Activated T-helper 9 cell treated with anti-CD3 and anti-CD28 coated beads, Interleukin-2, amount 50 U/mL, for 16 hours (primary cell): ENCODE data around the gene RBP3.

Experiments used
- DNase-seq: peaks from one replicate; pipeline ENCODE4 v3.0.0-alpha.2; 2020; ENCODE audit warnings: low read depth

The RBP3 gene

DNA sequence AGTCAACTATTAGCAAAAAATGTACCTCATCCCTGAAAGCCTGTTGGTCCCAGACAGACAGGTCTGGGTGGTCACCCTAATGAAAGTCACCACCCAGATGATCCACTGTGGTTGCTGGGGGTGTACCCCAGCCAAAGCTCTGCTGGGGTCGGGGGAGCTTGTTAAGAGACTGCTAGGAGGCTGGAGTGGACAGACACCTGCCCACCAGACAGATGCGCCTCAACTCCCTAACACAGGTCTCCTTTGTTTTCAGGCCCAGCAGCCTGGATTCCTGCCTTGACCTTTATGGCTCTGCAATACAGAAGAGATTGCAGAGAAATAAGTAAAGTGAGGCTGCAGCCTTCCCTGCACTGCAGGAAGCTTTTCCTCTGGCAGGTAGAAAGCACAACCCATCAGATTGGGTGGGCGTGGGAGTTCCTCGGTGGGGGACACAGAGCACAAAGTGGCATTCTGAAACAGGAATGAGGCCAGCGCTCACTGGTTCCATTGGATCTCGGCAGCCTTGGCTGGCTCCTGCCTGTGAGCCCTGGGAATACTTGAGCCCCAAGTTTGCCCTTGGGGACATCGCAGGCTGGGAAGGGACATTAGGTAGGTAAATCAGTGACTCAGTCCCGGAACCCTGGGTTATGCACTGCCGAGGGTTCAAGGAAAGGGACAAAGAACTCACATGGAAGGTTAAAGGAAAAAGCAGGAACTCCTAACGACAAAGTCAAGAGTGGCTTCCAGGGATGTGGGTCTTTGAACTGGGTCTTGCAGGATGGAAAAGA, 53.9 kb downstream of the RBP3 start:
- no peak for DNase-seq

DNA sequence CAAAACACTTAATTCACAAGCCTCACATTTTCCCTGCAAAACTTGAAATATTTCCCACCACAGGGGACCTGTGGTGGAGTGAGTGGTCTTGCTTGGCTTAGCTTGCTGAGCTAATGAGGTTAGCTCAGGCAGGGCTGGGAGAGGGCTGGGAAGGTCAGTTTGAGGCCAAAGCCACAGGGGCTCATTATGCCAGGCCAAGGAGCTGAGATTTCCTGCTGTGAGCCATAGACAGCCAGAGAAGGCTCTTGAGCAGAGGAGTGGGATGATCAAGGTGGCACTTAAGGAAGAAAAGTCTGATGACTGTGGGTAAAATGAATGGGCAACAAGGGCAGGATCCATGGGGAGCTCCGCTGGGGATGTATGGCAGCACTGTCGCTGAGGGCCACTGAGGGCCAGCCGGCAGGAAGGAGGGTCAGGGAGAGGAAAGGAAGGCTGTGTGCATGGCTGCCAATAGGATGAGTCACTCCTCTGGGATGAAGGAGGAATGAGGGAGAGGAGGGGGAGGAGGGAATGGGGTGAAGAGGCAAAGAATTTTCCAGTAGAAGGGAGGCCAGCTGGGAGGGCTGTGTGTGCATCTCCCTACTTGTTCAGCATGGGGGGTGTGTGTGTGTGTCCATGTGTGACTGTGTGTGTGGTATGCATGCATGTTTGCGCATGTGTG, 54.6 kb downstream of the RBP3 start:
- no peak for DNase-seq

DNA sequence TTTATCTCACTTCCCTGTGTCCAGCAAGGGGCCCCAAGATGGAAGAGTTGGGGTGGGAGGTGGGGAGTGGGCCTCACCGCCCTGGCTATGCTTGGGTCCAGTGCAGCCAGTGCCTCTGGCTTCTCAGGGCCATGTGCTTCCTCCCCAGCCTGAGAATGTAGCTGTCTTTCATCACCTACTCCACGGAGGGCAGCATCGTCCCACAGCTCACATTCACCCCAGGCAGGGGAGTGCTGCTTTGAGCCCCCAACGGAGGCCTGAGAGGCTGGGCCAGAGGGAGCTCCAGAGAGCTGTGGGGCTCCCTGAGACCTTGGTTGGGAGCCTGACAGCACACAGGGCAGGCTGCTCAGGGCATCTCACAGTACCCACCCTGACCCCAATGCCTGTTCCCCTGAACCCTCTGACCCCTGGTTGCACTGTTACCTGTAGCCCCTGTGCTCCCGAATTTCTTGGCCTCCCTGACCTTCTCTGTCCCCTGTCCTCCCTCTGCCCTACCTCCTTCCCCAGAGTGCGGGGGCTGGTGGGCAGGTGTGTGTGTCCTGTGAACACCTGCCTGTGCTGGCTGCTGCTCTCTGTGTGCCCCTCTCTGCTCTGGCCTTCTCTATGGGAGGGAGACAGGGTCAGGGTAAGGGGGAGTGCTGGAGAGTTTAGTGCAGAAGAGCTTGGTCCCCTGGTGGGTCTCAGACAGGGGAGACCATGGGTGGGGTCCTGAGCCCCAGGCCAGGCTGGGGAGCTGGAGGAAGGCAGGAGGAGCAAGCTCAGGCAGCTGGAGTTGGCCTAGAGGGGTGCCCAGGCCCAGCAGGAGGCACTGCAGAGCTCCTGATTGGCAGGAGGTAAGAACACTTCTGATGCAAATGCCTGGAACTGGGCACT, 55.5 kb downstream of the RBP3 start:
- no peak for DNase-seq

DNA sequence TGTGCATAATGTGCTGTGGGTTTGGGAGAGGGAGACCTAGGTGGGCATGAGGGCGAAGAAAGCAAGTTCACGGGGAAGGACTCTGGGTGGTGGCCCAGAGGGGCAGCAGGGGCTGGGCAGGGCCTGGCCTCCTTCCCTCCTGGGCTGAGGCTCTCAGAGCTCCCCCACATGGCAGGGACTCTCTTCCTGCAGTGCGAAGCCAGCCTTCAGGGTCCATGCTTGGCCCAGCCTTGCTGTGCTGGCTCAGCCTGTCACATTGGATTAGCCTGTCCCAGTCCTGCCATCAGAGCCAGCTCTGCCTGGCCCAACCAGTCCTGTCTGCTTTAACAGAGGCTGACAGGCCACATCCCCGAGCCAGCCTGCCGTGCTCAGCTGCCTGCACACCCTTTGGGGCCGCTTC, 56.3 kb downstream of the RBP3 start:
- no peak for DNase-seq

DNA sequence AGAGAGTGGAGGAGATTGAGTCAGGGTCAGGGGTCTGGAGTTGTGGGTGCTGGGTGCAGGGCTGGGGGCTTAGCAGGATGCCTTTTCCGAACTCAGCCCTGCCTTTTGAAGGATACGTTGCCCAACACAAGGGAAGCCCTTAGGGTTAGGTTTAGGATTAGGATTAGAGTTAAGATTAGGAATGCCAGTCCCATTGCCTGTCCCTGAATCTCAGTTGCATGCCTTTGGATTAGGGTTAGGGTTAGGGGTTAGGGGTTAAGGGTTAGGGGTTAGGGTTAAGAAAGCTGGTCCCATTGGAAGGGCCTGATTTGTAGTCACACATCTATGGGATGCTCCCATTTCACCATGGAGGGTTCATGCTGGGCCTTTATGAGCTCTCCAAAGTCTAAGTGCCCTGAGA, 56.8 kb downstream of the RBP3 start:
- DNase-seq = no peak

DNA sequence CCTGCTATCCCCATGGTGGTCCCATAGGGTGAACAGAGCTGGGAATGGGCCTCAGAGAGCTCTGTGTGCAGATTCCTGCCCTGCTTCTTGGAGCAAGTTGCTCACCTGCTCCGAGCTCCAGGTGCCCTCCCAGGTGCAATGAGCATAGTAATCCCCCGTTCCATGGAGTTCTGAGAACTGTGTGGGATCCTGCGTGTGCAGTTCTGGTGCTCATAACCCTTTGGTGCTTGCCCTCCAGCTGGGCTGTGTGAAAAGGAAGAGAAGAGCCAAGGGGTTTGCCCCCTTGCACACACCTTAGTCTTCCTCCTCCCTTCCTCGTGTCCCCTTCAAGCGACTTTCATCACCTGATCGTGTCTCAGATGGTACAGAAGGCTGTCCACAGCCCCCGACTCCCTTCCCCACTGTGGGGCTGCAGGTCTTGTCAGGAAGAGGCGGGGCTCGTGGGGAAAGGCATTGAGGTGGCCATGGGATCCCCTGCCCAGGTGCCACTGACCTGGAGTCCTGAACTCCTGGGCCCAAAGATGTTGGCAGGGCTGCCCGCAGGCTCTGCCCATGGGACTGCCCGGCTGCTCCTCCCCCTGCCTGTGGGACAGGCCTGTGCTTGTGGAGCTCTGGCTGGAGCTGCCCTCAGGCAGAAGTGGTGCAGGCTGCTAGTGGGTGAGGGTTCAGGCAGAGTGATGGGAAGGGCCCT, 57.8 kb downstream of the RBP3 start:
- no peak for DNase-seq

DNA sequence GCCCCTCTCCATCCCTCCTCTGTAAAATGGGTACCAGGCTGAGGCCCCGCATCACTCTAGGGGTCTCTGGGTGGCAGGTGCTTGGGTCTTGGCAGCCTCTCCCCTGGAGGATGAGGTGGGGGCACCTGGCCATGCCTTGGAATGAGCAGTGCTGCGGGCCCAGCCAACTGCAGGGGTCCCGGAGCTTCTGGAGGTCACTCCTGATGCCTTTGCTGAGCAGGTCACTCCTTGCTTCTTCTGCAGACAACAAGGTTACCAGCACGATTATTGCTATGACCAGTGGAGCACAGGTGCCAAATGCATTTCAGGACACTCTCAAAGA, 58.3 kb downstream of the RBP3 start:
- DNase-seq = no peak

DNA sequence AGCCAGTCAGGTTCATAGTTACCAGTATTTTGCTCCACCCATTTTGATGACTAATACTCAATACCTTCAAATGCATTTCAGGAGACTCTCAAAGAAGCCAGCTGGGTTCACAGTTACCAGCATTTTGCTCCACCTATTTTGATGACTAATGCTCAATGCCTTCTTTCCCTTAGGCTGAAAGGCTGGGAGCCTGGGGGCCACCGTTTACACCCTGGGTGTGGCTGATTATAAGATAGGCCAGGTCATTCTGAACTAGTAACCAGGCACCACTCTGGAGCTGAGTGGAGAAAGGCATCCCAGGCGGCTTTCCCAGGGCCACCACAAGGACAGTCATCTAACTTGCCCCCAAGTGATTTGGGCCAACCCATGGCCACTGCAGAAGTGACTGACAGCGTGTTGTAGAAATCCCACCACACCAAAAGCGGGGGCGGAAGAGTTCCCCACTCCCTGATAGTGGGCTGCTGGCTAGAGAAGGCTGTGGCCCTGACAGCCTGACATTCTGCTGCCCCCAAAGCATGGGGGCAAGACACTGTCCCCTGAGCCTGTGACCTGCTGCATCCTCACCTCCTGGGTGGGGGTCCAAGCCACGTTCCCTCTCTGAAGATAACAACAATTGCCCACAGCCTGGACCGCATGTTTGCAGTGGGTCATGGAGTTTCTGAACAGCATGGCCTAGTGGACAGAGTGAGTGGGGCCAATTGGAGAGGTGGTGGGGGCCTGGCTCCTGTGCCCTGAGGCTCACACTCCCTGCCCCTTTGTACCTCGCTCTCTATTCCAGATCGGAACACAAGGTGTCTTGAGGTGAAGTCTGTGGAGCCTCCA, 58.9 kb downstream of the RBP3 start:
- DNase-seq = no peak
